ENCODE results near the gene GRIK1.

GRIK1 gene

GRCh38 chr21:29942034-29942433, 2.2 kb upstream of the GRIK1 start:
- TF ChIP-seq, protein P1, sequence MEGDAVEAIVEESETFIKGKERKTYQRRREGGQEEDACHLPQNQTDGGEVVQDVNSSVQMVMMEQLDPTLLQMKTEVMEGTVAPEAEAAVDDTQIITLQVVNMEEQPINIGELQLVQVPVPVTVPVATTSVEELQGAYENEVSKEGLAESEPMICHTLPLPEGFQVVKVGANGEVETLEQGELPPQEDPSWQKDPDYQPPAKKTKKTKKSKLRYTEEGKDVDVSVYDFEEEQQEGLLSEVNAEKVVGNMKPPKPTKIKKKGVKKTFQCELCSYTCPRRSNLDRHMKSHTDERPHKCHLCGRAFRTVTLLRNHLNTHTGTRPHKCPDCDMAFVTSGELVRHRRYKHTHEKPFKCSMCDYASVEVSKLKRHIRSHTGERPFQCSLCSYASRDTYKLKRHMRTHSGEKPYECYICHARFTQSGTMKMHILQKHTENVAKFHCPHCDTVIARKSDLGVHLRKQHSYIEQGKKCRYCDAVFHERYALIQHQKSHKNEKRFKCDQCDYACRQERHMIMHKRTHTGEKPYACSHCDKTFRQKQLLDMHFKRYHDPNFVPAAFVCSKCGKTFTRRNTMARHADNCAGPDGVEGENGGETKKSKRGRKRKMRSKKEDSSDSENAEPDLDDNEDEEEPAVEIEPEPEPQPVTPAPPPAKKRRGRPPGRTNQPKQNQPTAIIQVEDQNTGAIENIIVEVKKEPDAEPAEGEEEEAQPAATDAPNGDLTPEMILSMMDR (IDR thresholded peaks at IDR 0.05; ENCODE audit: insufficient read depth, missing control alignments), result no peak
- FAIRE-seq (no peak), DNase-seq (ENCODE audit: insufficient read length, low spot score) (no peak)

DNA sequence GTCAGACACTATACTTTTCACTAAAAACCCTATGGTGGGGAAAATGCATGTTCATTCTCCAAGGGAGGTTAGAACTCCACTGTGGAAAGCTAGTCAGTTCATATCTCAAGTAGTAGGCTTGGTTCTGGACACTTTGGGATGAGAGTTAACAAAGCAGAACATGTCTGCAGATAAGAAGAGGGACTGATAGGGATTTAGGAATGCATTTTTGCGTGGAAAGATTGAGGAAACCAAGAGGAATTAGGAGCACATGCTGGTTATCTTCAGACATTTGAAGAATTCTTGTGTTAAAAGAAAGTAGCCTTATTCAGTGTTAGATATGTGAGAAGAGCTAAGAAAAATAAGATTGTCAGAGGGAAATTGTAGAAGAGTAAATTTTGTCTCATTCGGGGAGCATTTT, 1.2 kb upstream of the GRIK1 start:
- DNase-seq (ENCODE audit: insufficient read length, low spot score) (no peak), FAIRE-seq (no peak)
- TF ChIP-seq, protein P1 (IDR thresholded peaks at IDR 0.05; ENCODE audit: insufficient read depth, missing control alignments), result no peak

GRCh38 chr21:29940361-29940760, 565 bp upstream of the GRIK1 start:
- TF ChIP-seq, protein P1 (IDR thresholded peaks at IDR 0.05; ENCODE audit: insufficient read depth, missing control alignments), result no peak
- DNase-seq (ENCODE audit: insufficient read length, low spot score) (no peak), FAIRE-seq (no peak)

- DNase-seq (ENCODE audit: insufficient read length, low spot score), result no peak
- TF ChIP-seq, protein P1 (IDR thresholded peaks at IDR 0.05; ENCODE audit: insufficient read depth, missing control alignments), result no peak
- FAIRE-seq, result no peak
Measured at GRCh38 chr21:29939104-29939923, 482 bp downstream of the GRIK1 start.

DNA sequence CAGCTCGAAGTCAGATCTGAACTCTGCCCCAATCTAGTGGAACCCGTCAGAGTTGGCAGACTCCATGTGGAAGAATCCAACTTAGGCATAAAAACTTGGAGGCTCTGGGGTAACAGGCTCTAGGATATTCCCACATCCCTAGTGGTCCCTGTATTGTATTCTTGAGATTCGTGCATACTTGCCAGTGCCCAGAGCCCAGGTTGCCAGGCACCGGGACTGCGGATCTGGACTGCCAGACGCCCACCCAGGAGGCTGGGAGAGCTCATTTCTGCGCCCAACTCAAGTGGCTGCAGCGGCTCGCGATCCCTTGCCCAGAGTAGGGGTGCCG, 1.1 kb downstream of the GRIK1 start:
- DNase-seq (ENCODE audit: insufficient read length, low spot score) (no peak), FAIRE-seq (no peak)
- TF ChIP-seq, protein P1 (IDR thresholded peaks at IDR 0.05; ENCODE audit: insufficient read depth, missing control alignments), result no peak

DNA sequence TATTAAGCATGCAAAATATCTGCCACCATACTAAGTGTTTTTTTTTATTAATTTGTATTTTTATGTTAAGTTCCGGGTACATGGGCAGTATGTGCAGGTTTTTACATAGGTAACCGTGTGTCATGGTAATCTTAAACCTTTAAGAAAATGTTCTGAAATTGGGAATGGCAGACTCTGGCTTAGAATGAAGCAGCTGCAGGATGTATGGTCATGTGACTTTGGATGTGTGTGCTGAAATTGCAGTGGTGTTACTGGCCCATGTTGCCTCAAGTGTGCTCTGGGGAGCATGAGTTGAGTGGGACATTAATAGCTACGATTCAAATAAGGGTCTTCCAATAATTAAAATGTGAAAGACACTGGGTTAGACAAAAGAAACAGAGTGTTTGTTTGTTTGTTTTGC, 6.7 kb downstream of the GRIK1 start:
- FAIRE-seq (no peak), DNase-seq (ENCODE audit: insufficient read length, low spot score) (no peak)
- TF ChIP-seq, protein P1 (IDR thresholded peaks at IDR 0.05; ENCODE audit: insufficient read depth, missing control alignments), result no peak

DNA sequence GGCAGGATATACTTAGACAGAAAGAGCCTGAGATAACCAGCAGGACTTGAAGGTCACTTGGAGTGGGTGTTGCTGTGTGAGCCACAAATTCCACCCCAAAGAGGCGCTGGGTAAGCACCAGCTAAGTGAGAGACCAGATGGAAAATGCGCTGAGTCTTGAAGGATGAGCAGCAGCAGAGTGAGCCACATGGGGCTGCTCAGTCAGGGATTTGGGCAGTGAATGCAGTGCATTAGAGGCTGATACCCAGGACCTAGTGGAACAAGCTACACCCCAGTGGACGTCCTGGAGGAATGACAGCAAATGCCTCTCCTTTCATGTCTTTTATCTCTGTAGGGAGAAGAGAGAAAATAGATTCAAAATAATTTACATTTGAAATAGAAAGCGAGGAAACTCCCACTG, 11.3 kb downstream of the GRIK1 start:
- no peak for FAIRE-seq
- TF ChIP-seq, protein P1 (IDR thresholded peaks at IDR 0.05; ENCODE audit: insufficient read depth, missing control alignments), result no peak
- DNase-seq (ENCODE audit: insufficient read length, low spot score), result no peak
